WERI-Rb-1 (cell line): ENCODE data around the gene DUSP8.

Experiments used
- DNase-seq: peaks from one replicate; pipeline ENCODE4 v3.0.0-alpha.2; 2020
- H3K27ac ChIP-seq: fragments of 250-450 bp; sonication (Bioruptor Pico); 2 replicates; pipeline ENCODE4 v1.5.1; 2020; ENCODE audit warnings: mild to moderate bottlenecking, moderate library complexity
- H3K27me3 ChIP-seq: fragments of 250-450 bp; sonication (Bioruptor Pico); 2 replicates; pipeline ENCODE4 v1.5.1; 2021; ENCODE audit warnings: mild to moderate bottlenecking, low read depth, moderate library complexity; ENCODE audit not compliant: insufficient read depth, severe bottlenecking
- H3K36me3 ChIP-seq: fragments of 250-450 bp; sonication (Bioruptor Pico); 2 replicates; pipeline ENCODE4 v1.5.1; 2020; ENCODE audit warnings: mild to moderate bottlenecking, moderate library complexity
- H3K4me3 ChIP-seq: 2 replicates; pipeline ENCODE4 v1.5.1; 2011; ENCODE audit warnings: low read depth, mild to moderate bottlenecking, control low read depth, low read length
- H3K9me3 ChIP-seq: fragments of 250-450 bp; sonication (Bioruptor Pico); 2 replicates; pipeline ENCODE4 v1.5.1; 2021; ENCODE audit warnings: mild to moderate bottlenecking, moderate library complexity; ENCODE audit not compliant: severe bottlenecking
- TF ChIP-seq, protein P1 (sequence below): IDR thresholded peaks from 2 replicates; pipeline ENCODE4 v1.5.1; 2011; ENCODE audit warnings: low read depth, mild to moderate bottlenecking, control low read depth, inconsistent platforms, low read length

DUSP8 gene

DNA sequence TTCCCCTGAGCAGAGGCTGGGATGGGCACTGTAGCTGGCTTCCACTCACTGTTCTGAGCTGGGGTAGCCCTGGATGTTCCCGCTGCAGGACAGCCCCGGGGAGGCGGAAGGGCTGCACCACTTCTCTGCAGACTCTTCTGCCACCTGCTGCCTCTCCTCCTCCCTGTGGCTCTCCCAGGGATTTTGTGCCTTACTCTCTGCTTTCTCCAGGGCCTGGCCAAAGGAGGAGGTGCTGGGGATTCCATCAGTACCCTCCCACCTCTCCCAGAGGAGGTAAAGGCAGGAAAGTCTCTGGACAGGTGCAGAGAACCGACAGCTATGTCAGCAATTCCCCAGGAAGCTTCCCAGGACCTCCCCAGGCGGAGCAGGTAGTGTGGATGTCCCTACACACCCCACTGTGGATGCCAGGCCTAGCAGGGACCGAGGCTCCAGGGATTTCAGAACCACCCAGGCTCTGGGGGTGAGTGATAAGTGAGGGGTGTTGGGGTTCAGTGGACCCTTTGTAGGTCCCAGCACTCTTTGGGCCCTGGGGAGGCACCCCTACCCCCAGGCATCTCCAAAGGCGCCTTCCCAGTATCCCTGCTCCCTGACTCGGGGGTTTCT, 11.3 kb downstream of the DUSP8 start:
- DNase-seq: no peak
- Histone ChIP-seq H3K36me3 (peaks cover 64% of the 10 kb centered on the region), H3K9me3 (no peaks in the 10 kb centered on the region), H3K27ac (no peak overlapping the region), H3K4me3 (no peak overlapping the region), H3K27me3 (no peaks in the 10 kb centered on the region)
- TF ChIP-seq, protein P1, sequence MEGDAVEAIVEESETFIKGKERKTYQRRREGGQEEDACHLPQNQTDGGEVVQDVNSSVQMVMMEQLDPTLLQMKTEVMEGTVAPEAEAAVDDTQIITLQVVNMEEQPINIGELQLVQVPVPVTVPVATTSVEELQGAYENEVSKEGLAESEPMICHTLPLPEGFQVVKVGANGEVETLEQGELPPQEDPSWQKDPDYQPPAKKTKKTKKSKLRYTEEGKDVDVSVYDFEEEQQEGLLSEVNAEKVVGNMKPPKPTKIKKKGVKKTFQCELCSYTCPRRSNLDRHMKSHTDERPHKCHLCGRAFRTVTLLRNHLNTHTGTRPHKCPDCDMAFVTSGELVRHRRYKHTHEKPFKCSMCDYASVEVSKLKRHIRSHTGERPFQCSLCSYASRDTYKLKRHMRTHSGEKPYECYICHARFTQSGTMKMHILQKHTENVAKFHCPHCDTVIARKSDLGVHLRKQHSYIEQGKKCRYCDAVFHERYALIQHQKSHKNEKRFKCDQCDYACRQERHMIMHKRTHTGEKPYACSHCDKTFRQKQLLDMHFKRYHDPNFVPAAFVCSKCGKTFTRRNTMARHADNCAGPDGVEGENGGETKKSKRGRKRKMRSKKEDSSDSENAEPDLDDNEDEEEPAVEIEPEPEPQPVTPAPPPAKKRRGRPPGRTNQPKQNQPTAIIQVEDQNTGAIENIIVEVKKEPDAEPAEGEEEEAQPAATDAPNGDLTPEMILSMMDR: no peak

DNA sequence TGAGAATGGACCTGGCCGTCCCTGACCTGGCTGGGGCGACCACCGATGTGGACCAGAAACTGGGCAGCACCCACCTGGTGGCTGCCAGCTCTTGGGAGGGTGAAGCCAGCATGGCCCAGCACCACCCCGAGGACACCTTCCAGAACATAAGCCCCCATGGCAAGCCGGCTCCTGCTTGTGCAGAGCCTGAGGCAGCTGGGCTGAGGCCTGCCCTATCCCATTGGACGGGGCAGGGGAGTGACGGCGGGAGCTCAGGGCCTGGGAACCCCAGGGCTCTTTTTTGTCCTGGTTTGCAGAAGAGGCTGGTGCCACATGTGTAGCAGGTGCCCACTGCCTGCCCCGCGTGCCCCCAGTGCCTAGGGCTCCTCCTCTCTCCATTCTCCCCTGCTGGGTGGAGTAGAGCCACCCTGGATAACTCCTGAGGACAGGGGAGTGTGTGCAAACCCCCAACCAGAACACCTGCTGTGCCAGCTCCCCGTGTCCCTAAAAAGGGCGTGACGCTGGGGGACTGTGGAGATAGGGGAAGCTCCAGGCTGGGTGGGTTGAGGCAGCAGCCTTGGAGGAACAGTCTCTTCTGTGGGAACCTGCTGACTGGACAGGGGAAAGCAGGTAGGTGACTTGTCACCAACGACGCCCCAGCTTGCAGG, 11.9 kb downstream of the DUSP8 start:
- DNase-seq: no peak
- Histone ChIP-seq H3K4me3 (no peak overlapping the region), H3K36me3 (peaks cover 62% of the 10 kb centered on the region), H3K27me3 (no peaks in the 10 kb centered on the region), H3K27ac (no peak overlapping the region), H3K9me3 (no peaks in the 10 kb centered on the region)
- TF ChIP-seq, protein P1: no peak

DNA sequence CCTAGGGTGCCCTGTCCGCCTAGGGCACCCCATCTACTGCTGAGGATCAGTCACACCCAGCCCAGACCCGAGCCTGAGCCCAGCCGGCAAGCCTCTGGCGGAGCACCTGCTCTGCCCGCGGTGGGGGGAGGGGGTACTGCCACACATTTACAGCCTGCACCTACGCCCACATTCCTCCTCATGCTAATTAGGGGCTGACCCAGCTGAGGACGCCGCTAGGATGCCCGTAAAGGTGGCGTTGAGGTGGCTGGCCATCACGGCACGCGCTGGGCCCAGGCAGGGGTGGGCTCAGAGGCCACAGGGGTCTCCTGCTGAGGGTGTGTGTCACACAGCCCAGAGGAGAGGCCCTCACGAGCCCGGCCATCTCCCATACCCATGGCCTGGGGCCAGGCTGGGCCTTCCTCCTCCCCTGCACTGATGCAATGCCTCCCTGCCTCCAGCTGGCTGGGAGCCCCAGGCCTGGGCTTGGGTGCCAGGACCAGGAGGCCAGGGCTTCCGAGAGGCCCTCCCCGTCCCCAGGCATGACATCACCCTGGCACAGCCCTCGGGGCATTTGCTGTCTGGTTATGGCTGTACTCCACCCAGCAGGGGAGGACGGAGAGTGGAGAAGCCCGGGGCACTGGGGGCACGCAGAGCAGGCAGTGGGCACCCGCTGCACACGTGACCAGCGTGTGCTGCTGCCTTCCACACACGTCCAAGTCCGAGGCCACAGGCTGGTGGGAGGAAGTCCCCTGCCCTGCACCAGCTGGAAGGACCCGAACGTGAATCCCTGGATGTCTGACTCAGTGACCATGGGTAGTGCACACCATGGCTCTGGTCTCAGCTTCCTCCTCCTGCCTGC, 12.7 kb downstream of the DUSP8 start:
- Histone ChIP-seq H3K27me3 (no peaks in the 10 kb centered on the region), H3K27ac (no peak overlapping the region), H3K4me3 (no peak overlapping the region)

DNA sequence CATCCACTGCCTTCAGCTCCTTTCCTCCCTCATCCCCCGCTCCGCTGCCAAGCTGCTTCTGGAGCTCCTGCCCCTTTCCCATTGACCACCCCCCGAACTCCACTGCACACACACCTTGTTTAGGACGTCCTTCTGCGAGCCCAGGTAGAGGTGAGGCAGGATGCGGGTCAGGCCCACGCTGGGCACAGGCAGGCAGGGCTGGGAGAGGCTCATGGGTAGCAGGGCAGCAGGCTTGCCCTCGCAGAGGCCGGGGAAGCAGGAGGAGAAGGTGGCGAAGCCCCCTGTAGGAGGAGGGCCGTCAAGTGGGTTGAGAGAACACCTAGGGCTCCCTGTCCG, 13.3 kb downstream of the DUSP8 start:
- TF ChIP-seq, protein P1: no peak
- H3K27me3 ChIP-seq: no peaks in the 10 kb centered on the region
- no peaks in the 10 kb centered on the region for H3K9me3 ChIP-seq
- H3K36me3 ChIP-seq: peaks cover 54% of the 10 kb centered on the region
- H3K4me3 ChIP-seq: no peak overlapping the region
- no peak for DNase-seq
- no peak overlapping the region for H3K27ac ChIP-seq

More for the DNA sequence above, 12.7 kb downstream of the DUSP8 start:
- TF ChIP-seq, protein P1: no peak
- no peak for DNase-seq
- no peaks in the 10 kb centered on the region for H3K9me3 ChIP-seq
- peaks cover 57% of the 10 kb centered on the region for H3K36me3 ChIP-seq

DNA sequence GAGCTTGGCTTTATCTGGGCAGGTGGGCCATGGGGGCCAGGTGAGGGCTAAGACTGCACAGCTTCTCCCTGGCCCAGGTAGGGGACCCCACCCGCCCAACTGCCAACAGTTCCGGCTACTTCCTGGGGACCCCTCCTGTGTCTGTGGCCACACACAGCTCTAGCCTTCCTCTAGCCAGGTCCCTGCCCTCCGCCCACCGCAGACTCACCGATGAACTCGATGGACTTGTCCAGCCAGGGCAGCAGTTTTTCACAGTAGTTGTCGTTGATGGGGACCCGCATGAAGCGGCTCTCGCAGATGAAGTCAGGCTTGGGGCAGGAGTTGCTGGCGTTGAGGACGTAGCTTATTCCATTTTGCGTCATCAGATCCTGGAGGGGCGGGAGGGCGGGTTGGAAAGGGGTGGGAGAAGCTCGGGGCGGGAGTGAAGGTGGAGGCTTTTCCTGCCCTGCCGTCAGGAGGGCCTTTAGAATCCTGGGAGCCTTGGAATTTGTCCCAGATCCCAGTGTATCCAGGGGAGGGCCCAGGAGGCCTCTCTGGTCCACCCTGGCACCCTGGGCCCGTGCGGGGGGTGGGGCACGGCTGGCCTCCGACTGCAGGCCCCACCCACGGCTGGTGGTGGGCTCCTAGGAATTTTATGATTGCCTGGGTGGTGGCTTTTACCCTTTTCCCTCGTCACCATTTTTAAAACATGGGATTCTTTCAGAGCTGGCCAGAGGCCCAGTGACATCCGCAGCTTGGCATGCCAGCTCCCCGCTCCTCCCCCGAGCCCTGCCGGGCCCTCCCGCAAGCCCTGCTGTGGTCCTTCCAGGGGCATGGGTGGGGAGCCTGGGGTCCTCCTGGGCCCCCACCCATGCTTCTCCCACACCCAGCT, 13.9 kb downstream of the DUSP8 start:
- Histone ChIP-seq H3K4me3 (no peak overlapping the region), H3K9me3 (no peaks in the 10 kb centered on the region), H3K27ac (no peak overlapping the region), H3K27me3 (no peaks in the 10 kb centered on the region), H3K36me3 (peaks cover 48% of the 10 kb centered on the region)
- no peak for DNase-seq
- TF ChIP-seq, protein P1: no peak
